GM12875 (cell line): ENCODE results near the gene SORBS1.

Experiments
- H3K4me3 ChIP-seq: one replicate; pipeline ENCODE4 v1.5.1; 2011; ENCODE audit warnings: low read depth, low read length, control low read depth
- TF ChIP-seq, protein P1 (sequence below): IDR thresholded peaks from 2 replicates; pipeline ENCODE4 v1.5.1; 2011; ENCODE audit warnings: low read depth, mild to moderate bottlenecking, control low read depth, inconsistent platforms, low read length, moderate library complexity, borderline replicate concordance; ENCODE audit not compliant: insufficient read depth

Gene SORBS1

DNA sequence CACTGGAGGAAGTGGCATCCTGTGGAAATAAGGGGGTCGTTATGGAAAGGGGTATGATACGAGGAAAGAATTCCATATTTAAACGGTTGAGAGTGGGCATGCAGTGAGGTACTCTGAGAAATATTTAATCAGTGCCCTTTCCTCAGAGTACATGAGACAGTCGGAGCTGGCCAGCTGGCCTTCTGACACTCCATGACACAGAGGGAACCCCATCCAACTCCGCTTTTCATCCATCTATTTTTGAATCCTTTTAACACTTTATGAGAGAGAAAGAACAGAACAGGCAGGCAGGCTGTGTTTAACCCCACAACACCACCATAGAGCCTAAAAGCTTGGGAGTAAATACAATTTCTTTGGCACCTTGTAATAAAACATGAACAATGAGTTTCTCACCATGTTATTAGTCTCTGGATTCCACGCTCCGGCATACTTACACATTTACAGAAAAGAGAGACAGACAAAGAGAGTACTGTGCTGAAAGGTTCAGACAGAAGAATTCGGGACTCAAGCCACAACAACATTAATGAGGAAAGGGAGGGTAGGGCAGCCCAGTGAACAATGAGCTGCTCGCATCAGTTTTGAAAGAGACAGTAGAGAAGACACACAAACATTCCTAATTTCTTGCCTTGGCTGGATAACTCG, 146.2 kb downstream of the SORBS1 start:
- TF ChIP-seq, protein P1, sequence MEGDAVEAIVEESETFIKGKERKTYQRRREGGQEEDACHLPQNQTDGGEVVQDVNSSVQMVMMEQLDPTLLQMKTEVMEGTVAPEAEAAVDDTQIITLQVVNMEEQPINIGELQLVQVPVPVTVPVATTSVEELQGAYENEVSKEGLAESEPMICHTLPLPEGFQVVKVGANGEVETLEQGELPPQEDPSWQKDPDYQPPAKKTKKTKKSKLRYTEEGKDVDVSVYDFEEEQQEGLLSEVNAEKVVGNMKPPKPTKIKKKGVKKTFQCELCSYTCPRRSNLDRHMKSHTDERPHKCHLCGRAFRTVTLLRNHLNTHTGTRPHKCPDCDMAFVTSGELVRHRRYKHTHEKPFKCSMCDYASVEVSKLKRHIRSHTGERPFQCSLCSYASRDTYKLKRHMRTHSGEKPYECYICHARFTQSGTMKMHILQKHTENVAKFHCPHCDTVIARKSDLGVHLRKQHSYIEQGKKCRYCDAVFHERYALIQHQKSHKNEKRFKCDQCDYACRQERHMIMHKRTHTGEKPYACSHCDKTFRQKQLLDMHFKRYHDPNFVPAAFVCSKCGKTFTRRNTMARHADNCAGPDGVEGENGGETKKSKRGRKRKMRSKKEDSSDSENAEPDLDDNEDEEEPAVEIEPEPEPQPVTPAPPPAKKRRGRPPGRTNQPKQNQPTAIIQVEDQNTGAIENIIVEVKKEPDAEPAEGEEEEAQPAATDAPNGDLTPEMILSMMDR: no peak
- H3K4me3 ChIP-seq: no peak overlapping the region

GRCh38 chr10:95414016-95414830, 146.9 kb downstream of the SORBS1 start:
- no peak overlapping the region for H3K4me3 ChIP-seq
- TF ChIP-seq, protein P1: no peak

- no peak overlapping the region for H3K4me3 ChIP-seq
- TF ChIP-seq, protein P1: no peak
These were observed 147.6 kb downstream of the SORBS1 start for GRCh38 chr10:95413588-95413987.

DNA sequence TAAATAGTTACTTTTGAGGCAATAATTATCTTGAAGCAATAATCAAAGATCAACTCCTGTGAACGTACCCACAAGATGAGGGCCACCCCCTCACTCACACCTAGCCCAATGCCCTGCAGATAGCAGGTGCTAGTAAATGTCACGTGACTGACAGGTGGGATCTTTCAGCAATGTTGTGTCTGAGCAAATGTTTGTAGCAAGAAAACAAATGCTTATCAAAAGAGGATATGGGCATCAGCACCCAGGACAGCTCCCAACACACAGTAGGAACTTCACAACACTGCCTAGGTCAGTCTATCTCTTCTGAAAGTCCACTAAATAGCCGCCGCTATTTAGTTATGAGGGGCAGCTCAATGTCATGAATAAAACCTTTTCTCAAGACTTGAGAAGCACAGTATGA, 149.5 kb downstream of the SORBS1 start:
- H3K4me3 ChIP-seq: no peak overlapping the region
- TF ChIP-seq, protein P1: no peak

DNA sequence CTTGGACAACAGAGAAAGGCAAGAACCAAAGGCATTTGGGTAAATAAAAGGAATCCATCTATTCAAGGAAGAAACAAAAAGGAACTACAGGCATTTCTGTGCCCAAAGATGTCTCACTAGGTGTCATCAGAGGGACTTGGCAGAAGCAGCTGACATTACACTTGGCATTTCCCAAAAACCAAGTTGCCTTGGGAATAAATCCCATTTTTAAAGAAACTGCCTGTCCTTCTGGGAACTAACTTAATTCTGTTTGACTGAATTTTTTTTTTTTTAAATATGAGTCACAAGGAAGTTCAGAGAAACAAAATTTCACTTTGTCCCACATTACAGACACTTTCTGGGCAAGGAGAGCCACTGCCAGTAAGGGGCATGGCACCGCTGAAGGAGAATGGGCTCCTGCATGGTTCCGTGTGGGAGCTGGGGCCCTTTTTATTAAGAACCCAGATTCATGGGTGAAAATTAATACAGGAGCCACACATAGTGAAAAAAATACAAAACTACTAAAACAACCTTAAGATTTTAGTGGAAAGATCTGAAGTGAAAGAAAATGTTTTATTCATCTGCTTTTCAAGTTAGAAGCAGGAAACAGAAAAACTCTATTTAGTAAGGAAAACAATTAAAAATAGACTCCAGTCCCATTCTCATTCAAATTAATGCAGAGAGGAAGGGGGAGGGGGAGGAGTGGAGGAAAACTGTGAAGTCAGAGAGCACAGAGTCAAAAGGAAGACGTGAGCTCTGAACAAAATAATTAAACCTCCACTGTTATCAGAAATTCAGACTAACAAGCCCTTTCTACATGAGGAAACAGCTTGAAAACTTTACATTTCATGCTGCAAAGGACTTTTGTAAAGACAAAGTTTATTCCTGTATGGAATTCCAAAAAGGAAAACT, 151.9 kb downstream of the SORBS1 start:
- H3K4me3 ChIP-seq: no peak overlapping the region

DNA sequence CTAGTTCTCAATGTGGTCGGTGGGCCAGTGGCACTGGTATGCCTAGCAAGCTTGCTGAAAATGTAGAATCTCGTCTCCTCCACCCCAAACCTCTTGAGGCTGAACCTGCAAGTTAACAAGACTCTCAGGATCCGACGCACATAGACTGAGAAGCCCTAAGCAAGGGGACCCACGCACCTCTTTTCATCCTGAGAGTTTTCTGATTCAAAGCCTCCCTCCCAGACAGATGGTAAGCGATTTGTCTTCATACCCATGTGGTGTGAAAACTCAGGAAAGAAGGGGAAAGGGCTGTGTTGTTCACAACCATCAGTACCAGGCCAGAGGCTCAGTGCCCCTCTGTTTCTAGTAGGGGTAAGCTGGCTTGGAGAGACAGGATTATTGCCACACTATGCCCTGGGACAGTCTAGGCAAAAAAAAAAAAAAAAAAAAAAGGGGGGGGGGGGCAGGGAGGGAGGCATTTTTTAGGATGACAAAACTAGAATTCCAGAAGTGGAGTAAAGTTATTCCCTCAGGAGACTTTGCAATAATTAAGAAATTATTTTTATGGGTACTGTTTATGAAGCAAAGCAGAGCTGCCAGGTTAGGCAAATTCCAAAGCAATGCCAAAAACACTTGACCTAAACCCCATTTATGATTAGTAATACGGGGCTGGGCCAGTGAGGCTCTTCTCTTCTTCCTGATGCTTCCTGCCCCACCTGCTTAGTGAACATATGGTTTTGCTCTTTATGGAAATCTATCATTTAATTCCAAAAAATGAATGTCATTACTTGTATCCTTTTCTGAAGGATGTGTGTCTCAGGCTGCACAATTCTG, 152.8 kb downstream of the SORBS1 start:
- H3K4me3 ChIP-seq: no peak overlapping the region
- TF ChIP-seq, protein P1: no peak

More for the DNA sequence above, 151.9 kb downstream of the SORBS1 start:
- TF ChIP-seq, protein P1: no peak
